A549 (cell line): ENCODE measurements around the gene PROK2.

Experiments used
- KDM1A ChIP-seq: fragments of 200-600 bp; sonication (generic); IDR thresholded peaks from 2 replicates; pipeline ENCODE4 v1.6.1; 2016; ENCODE audit warnings: low read depth, mild to moderate bottlenecking
- TP53 ChIP-seq: fragments of 250-450 bp; sonication (Bioruptor Pico); IDR thresholded peaks from 2 replicates; pipeline ENCODE4 v1.5.0; 2021; ENCODE audit warnings: mild to moderate bottlenecking, moderate library complexity

- no peak for TF ChIP-seq TP53 (CRISPR knock-in tag)
- no peak for TF ChIP-seq KDM1A
Measured at GRCh38 chr3:71744738-71745137, 40.2 kb downstream of the PROK2 start.
